Right lobe of liver (tissue), 4 donors: ENCODE measurements around the gene MRPL41.

Experiments used
- POLR2A ChIP-seq: fragments of 450-650 bp; IDR thresholded peaks from one replicate; pipeline ENCODE4 v1.6.1; 2017; ENCODE audit warnings: antibody characterized with exemption, mild to moderate bottlenecking
- TF ChIP-seq, protein P1 (sequence below), 4 donors: fragments of 200-600 bp in 3 of 4; fragments of 450-650 bp in 1 of 4; IDR thresholded peaks; one replicate each; pipeline versions ENCODE4 v1.5.1 to v1.8.0; 2016 to 2022; ENCODE audit warnings: antibody characterized with exemption in 4 of 4, mild to moderate bottlenecking in 2 of 4
- donor health status: DM: no; HTN: no; CAD: no.
- donor health status: DM: no; HTN: no; CAD: no.
- donor health status: DM: no; HTN: yes; CAD: no.

DNA sequence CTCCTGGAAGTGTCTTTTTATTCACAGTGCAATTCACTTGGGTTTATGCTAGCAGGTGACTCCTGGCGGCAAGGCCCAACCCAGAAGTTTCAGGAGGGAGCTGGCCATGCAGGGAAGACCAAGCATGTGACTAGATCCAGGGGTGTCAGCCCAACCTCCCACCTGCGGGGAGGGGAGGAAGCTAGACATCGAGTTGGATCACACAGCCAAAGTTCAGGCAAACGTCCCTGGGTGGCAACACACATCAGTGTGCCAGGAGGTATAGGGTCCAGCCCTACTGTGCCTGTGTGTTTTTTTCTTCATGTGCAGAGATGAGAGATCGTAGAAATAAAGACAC, 26.7 kb upstream of the MRPL41 start:
- TF ChIP-seq, protein P1, sequence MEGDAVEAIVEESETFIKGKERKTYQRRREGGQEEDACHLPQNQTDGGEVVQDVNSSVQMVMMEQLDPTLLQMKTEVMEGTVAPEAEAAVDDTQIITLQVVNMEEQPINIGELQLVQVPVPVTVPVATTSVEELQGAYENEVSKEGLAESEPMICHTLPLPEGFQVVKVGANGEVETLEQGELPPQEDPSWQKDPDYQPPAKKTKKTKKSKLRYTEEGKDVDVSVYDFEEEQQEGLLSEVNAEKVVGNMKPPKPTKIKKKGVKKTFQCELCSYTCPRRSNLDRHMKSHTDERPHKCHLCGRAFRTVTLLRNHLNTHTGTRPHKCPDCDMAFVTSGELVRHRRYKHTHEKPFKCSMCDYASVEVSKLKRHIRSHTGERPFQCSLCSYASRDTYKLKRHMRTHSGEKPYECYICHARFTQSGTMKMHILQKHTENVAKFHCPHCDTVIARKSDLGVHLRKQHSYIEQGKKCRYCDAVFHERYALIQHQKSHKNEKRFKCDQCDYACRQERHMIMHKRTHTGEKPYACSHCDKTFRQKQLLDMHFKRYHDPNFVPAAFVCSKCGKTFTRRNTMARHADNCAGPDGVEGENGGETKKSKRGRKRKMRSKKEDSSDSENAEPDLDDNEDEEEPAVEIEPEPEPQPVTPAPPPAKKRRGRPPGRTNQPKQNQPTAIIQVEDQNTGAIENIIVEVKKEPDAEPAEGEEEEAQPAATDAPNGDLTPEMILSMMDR (IDR thresholded peaks at IDR 0.05), result no peak
- no peak for TF ChIP-seq POLR2A
